HG03139 (cell line): Measurements from ENCODE around the gene SLC13A4.
"Not testable (repeated sequence)": the region's sequence is repeated elsewhere in the genome, so short reads cannot be mapped to it uniquely, and the experiment has no call there.

ENCODE experiments used
- ATAC-seq: cut with Tn5 transposase; IDR thresholded peaks from one replicate; pipeline ENCODE4 v1.9.1; 2021; ENCODE audit not compliant: unreplicated experiment

Gene SLC13A4

GRCh38 chr7:135753616-135754413, 25.8 kb upstream of the SLC13A4 start:
- ATAC-seq = no peak

- ATAC-seq = no peak
These were observed 20.8 kb upstream of the SLC13A4 start, which contains the start of gene FAM180A for GRCh38 chr7:135748770-135749169. TSS of gene FAM180A (minus strand) at chr7:135748813. CDS start at chr7:135748580, 233 bp downstream.

- ATAC-seq = no peak
These were observed 19.4 kb upstream of the SLC13A4 start for GRCh38 chr7:135747366-135747765.

GRCh38 chr7:135745703-135746312, 17.8 kb upstream of the SLC13A4 start:
- ATAC-seq = no peak

- ATAC-seq = no peak
These were observed 17.1 kb upstream of the SLC13A4 start for GRCh38 chr7:135744938-135745702.

GRCh38 chr7:135743907-135744731, 16.1 kb upstream of the SLC13A4 start:
- no peak for ATAC-seq

- ATAC-seq = no peak
These were observed 14.4 kb upstream of the SLC13A4 start for GRCh38 chr7:135742371-135742770.

GRCh38 chr7:135741905-135742304, 13.9 kb upstream of the SLC13A4 start:
- ATAC-seq = no peak

- no peak for ATAC-seq
These were observed 12.9 kb upstream of the SLC13A4 start for GRCh38 chr7:135740889-135741288.

- not testable (repeated sequence) for ATAC-seq
These were observed 9.3 kb upstream of the SLC13A4 start for GRCh38 chr7:135737306-135737647.

- no peak for ATAC-seq
These were observed 8.8 kb upstream of the SLC13A4 start for GRCh38 chr7:135736586-135737305.

GRCh38 chr7:135734343-135734689, 6.3 kb upstream of the SLC13A4 start:
- no peak for ATAC-seq

- ATAC-seq = no peak
These were observed 5.8 kb upstream of the SLC13A4 start for GRCh38 chr7:135733603-135734342.

- ATAC-seq = no peak
These were observed 3.1 kb upstream of the SLC13A4 start for GRCh38 chr7:135731131-135731530.

- ATAC-seq = no peak
These were observed 1.2 kb upstream of the SLC13A4 start for GRCh38 chr7:135729230-135729629.

GRCh38 chr7:135726911-135727673, 894 bp downstream of the SLC13A4 start:
- no peak for ATAC-seq

- no peak for ATAC-seq
These were observed 1.7 kb downstream of the SLC13A4 start for GRCh38 chr7:135726276-135726788.

GRCh38 chr7:135723411-135723810, 4.6 kb downstream of the SLC13A4 start:
- ATAC-seq = no peak
